Liver (tissue), 3 donors: ENCODE measurements around the gene SBF2.

Experiments used
- CTCF ChIP-seq: fragments of 150-350 bp; IDR thresholded peaks from 2 replicates; pipeline ENCODE4 v1.5.1; 2017; ENCODE audit warnings: improper control_type of control experiment, low read depth, low read length; ENCODE audit not compliant: missing input control
- FOXA1 ChIP-seq: IDR thresholded peaks from 2 replicates; pipeline ENCODE4 v1.6.1; 2016; ENCODE audit warnings: antibody characterized with exemption
- GABPA ChIP-seq, 2 donors: IDR thresholded peaks in 1 of 2; conservative IDR thresholded peaks in 1 of 2; 2 replicates each; pipeline ENCODE4 v1.6.1; 2016; ENCODE audit warnings: antibody characterized with exemption in 2 of 2, mild to moderate bottlenecking in 1 of 2, moderate library complexity in 1 of 2
- HNF4A ChIP-seq, 2 donors: conservative IDR thresholded peaks; 2 replicates each; pipeline ENCODE4 v1.6.1; 2016; ENCODE audit warnings: antibody characterized with exemption in 2 of 2, mild to moderate bottlenecking in 2 of 2
- JUND ChIP-seq, 2 donors: IDR thresholded peaks; 2 replicates each; pipeline ENCODE4 v1.6.1; 2016; ENCODE audit warnings: antibody characterized with exemption in 2 of 2
- MAX ChIP-seq: IDR thresholded peaks from 2 replicates; pipeline ENCODE4 v1.6.1; 2016; ENCODE audit warnings: antibody characterized with exemption
- RAD21 ChIP-seq, 2 donors: IDR thresholded peaks; 2 replicates each; pipeline ENCODE4 v1.6.1; 2016; ENCODE audit warnings: antibody characterized with exemption in 2 of 2, mild to moderate bottlenecking in 2 of 2
- REST ChIP-seq: IDR thresholded peaks from 2 replicates; pipeline ENCODE4 v1.6.1; 2016; ENCODE audit warnings: antibody characterized with exemption, mild to moderate bottlenecking
- SP1 ChIP-seq: IDR thresholded peaks from 2 replicates; pipeline ENCODE4 v1.6.1; 2018; ENCODE audit warnings: antibody characterized with exemption, mild to moderate bottlenecking
- TAF1 ChIP-seq: conservative IDR thresholded peaks from 2 replicates; pipeline ENCODE4 v1.6.1; 2016; ENCODE audit warnings: antibody characterized with exemption, mild to moderate bottlenecking
- YY1 ChIP-seq: IDR thresholded peaks from 2 replicates; pipeline ENCODE4 v1.6.1; 2016; ENCODE audit warnings: antibody characterized with exemption, mild to moderate bottlenecking
- ZBTB33 ChIP-seq: IDR thresholded peaks from 2 replicates; pipeline ENCODE4 v1.6.1; 2016; ENCODE audit warnings: antibody characterized with exemption
- donor health status: healthy.
- donor health status: healthy.

GRCh38 chr11:10322830-10323792 is 29.1 kb upstream of the SBF2 start:
- no peak for TF ChIP-seq TAF1
- TF ChIP-seq CTCF, result peak; percentile 68
- peak; percentile 12 for TF ChIP-seq REST
- TF ChIP-seq RAD21 (IDR thresholded peaks at IDR 0.05), result peak; percentile 88 to 92
- no peak for TF ChIP-seq FOXA1
- TF ChIP-seq MAX, result no peak
- peak; percentile 51 for TF ChIP-seq YY1
- TF ChIP-seq SP1, result peak; percentile 46
- TF ChIP-seq JUND (IDR thresholded peaks at IDR 0.05), result peak; percentile 97 to 99
- TF ChIP-seq HNF4A (conservative IDR thresholded peaks at IDR 0.05), result peak; percentile 93 to 94
- no peak for TF ChIP-seq GABPA (IDR thresholded peaks at IDR 0.05 in 1 of 2, conservative IDR thresholded peaks at IDR 0.05 in 1 of 2)
- TF ChIP-seq ZBTB33, result peak; percentile 28
